Activated CD4-positive, alpha-beta T cell treated with anti-CD3 and anti-CD28 coated beads, Interleukin-2, amount 10 ng/mL, durations not matched to agents 24 days and 14 days (primary cell): ENCODE measurements around the gene MKRN2. TPM values are rescaled to one million over a fixed set of nuclear protein-coding genes. Genes with fewer than 3 reads are reported as not detected.
A peak's percentile ranks its signal among the peaks of the same experiment; 100 is the strongest.

ENCODE experiments used
- DNase-seq: peaks from one replicate; pipeline ENCODE4 v3.0.0; 2022
- H3K27ac Mint-ChIP-seq: one replicate; pipeline ENCODE4 v1.8.0; 2022; ENCODE audit warnings: mild to moderate bottlenecking, mixed read lengths
- H3K27me3 Mint-ChIP-seq: one replicate; pipeline ENCODE4 v1.8.0; 2022; ENCODE audit warnings: mixed read lengths
- H3K36me3 Mint-ChIP-seq: one replicate; pipeline ENCODE4 v1.8.0; 2022; ENCODE audit warnings: low read depth, mild to moderate bottlenecking, mixed read lengths
- H3K4me1 Mint-ChIP-seq: one replicate; pipeline ENCODE4 v1.8.0; 2021; ENCODE audit warnings: mixed read lengths
- H3K4me3 Mint-ChIP-seq: one replicate; pipeline ENCODE4 v1.8.0; 2022; ENCODE audit warnings: mild to moderate bottlenecking, moderate library complexity, mixed read lengths
- H3K9me3 Mint-ChIP-seq: one replicate; pipeline ENCODE4 v1.8.0; 2021; ENCODE audit warnings: mixed read lengths
- intact Hi-C: fragments of 100-400 bp; cut with micrococcal nuclease; formaldehyde crosslinking; loops from one replicate; pipeline ENCODE4 v1.15.1; 2023
- total RNA-seq: library from RNA; stranded (reverse); gene quantifications from 2 replicates; pipeline ENCODE4 v1.2.3, GENCODE V29; 2022

MKRN2 gene, protein sequence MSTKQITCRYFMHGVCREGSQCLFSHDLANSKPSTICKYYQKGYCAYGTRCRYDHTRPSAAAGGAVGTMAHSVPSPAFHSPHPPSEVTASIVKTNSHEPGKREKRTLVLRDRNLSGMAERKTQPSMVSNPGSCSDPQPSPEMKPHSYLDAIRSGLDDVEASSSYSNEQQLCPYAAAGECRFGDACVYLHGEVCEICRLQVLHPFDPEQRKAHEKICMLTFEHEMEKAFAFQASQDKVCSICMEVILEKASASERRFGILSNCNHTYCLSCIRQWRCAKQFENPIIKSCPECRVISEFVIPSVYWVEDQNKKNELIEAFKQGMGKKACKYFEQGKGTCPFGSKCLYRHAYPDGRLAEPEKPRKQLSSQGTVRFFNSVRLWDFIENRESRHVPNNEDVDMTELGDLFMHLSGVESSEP
- 23.2 and 28.2 TPM in 2 replicates for total RNA-seq

DNA sequence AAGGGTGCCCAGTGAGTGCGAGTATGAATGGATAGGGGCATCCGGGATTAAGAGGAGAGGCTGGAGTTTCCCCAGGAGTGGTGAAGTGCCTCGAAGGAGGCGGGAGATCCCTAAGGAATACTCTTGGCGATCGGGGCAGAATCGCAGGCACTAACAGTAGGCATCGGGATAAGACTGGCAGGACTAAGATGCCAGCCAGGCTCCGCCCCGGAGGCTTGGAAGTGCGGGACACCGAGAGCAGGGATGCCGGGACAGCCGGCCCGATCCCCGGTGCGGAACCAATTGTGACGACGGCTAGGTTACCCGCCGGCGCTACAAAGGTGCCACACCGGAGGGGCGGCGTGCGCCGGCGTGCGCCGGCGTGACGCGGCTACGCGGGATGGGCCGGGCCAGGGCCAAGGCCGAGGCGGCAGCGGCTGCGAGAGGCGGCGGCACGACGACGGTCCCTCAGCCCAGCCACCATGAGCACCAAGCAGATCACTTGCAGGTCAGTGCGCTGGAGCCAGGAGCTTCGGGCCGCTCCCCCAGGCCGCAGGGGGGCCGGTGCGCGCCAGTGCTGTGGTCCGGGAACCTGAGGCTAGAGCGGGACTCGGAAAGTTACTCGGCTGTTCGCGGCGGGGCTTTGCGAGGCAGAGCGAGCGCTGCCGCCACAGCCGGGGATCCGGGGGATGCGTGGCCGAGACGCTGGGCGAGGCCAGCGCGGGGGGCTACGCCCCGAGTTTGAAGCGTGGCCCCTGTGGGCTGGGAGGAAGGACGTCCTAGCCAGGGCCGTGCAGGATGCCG lies at the start of gene MKRN2:
Gene MKRN2 (plus strand): TSS at position 398 of the 783 bp plus-strand sequence. CDS start 64 bp downstream, at position 462.
- peaks cover 25% of the 10 kb centered on the region for H3K27me3 Mint-ChIP-seq
- peak within 1 kb of the TSS; percentile 91 for H3K27ac Mint-ChIP-seq
- peaks cover 3% of the 10 kb centered on the region for H3K36me3 Mint-ChIP-seq
- DNase-seq = peak; percentile 96
- peak within 1 kb of the TSS; percentile 98 for H3K4me3 Mint-ChIP-seq
- H3K9me3 Mint-ChIP-seq = no peaks in the 10 kb centered on the region
- H3K4me1 Mint-ChIP-seq = peaks cover 44% of the 10 kb centered on the region
- intact Hi-C loops = loop anchor here (1.0 to 2.0 kb wide), 4 partner anchors 73 to 710 kb away; partner anchors contain the start of genes RAF1, RPL32, TAMM41 and TSEN2

DNA sequence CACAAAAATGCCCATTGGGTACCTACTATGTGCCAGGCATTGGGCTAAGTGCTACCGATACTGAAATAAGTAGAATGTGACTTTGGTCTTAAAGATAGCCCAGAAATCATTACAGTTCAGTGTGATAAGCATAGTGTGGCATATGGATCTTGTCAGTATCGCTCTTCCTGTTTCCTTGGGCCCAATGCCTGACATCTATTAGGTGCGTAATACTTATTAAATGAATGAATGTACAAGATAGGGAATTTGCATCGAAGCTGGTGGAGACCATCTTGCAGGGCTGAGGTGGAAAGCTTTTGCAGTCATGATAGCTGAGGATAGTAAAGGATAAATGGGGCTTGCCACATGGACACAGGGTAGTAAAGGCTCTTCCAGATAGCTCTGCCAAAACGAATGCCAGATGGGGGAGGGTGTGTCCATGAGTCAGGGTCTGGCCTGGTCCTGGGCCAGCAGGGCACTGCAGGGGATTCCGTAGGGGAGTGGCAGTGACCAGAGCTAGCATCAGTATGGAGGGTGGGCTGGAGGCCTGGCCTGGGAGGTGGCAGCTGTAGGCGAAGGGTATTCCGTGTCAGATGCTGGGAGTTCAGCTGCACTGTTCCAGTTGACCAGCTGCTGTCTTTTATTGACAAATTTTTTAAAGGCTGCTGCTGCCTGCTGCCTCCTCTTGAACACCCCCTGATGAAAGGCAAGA lies 49.2 kb upstream of the MKRN2 start:
- Mint-ChIP-seq H3K27me3 (no peaks in the 10 kb centered on the region), H3K4me1 (no peaks in the 10 kb centered on the region), H3K9me3 (no peaks in the 10 kb centered on the region), H3K4me3 (no peak overlapping the region), H3K36me3 (peaks cover 35% of the 10 kb centered on the region), H3K27ac (no peak overlapping the region)
- DNase-seq = no peak
- intact Hi-C loops = no loop called here

DNA sequence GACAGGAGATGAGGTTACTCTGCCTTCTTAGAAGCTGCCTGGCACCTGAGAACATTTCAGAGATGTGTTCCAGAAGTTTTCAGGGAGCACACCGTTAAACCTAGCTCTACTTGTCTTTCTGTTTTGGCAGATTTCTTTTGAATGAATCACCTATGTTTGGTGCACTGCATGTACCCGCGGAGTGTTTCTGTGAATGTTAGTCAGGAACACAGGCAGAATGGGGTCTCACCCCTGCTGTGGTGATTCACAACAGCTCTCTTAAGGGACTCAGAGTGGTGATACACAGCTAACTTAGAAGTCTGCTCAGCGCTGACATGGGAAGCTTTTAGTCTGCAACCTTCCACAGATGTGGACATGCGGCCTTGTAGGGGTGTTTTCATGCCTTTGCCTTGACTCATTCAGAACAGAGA lies 48.6 kb upstream of the MKRN2 start:
- no peaks in the 10 kb centered on the region for H3K27me3 Mint-ChIP-seq
- no peak for DNase-seq
- H3K4me3 Mint-ChIP-seq = no peak overlapping the region
- H3K27ac Mint-ChIP-seq = no peak overlapping the region
- H3K9me3 Mint-ChIP-seq = no peaks in the 10 kb centered on the region
- H3K36me3 Mint-ChIP-seq = peaks cover 33% of the 10 kb centered on the region
- intact Hi-C loops = no loop called here
- no peaks in the 10 kb centered on the region for H3K4me1 Mint-ChIP-seq

DNA sequence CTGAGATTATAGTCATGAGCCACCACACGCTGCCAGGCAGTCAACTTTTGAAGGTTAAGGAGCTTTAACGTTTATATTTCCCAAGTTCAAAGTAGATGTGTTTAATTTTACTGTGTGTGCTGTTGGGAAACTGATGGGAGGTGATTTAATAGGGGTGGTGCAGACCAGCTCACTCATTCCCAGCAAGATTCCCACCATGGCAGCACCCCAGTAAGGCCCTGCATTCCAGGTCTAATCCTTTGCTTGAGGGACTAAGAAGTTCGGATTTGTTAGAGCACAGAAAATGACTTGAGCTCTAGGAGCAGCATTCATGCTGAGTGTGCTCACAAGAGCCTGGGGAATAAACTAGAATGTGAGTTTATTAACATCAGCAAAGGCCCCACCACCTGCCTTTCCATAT lies 47.4 kb upstream of the MKRN2 start:
- Mint-ChIP-seq H3K36me3 (peaks cover 30% of the 10 kb centered on the region), H3K9me3 (no peaks in the 10 kb centered on the region), H3K4me3 (no peak overlapping the region), H3K27me3 (no peaks in the 10 kb centered on the region), H3K4me1 (no peaks in the 10 kb centered on the region), H3K27ac (no peak overlapping the region)
- no peak for DNase-seq
- intact Hi-C loops = no loop called here

DNA sequence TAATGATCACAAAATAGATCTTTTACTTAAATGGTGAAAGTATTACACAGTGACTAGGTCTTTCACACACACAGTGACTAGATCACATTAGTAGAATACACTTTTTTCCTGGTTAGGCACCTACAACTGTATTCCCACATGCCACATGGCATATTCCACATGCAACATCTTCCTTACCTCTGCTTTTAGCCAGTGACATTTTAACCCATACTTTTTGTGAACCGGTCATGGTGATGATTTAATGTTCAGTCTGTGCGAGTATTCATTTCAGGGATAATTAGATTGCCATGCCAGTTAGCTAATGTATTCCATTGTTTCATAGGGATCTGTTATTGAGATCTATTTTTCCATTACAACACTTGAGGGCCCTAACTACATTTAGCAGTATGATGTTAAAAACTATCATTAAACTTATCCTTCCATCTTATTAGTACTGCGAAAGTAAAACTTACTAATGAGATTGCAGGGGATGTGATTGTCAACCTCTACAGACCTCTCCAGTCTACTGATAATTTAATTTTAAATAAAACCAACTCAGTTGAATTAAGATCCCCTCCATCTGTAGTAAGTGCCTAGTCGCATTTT lies 44.3 kb upstream of the MKRN2 start:
- no peaks in the 10 kb centered on the region for H3K4me1 Mint-ChIP-seq
- no peaks in the 10 kb centered on the region for H3K27me3 Mint-ChIP-seq
- no peak for DNase-seq
- H3K4me3 Mint-ChIP-seq = no peak overlapping the region
- peaks cover 19% of the 10 kb centered on the region for H3K36me3 Mint-ChIP-seq
- intact Hi-C loops = no loop called here
- no peak overlapping the region for H3K27ac Mint-ChIP-seq
- H3K9me3 Mint-ChIP-seq = no peaks in the 10 kb centered on the region

DNA sequence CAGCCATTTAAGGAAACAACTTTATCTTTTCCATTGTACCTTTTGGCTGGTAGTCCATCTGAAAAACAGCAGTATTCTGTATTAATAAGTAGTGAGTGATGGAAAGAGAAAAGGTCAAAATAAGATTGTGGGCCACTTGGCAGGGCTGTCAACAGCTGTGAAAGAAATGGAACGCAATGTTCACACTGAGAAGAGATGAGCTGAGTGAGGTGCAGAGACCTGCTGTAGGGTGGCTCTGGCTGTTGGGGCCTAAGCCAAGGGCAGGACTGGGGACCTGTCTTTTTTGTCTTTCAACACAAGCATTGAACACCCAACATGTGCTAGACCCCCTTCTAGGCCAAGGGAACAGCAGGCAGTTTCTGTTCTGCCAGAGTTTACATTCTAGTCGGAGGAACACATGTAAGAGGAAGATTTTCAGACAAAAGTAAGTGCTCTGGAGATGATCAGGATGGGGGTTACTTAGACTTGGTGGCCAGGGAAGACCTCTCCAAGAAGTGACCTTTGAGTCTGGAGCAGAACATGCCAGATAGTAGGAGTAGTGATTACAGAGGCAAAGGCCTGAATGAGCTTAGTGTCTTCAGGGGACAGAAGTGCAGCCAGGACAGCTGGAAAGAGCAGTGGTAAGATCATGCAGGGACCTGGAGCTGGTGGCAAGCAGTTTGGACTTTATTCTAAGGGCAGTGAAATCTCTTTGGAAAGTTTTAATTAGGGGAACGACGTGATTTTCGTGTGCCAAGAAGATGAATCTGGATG lies 43.0 kb upstream of the MKRN2 start:
- no peak overlapping the region for H3K4me3 Mint-ChIP-seq
- no peaks in the 10 kb centered on the region for H3K27me3 Mint-ChIP-seq
- peaks cover 17% of the 10 kb centered on the region for H3K36me3 Mint-ChIP-seq
- DNase-seq = no peak
- no peaks in the 10 kb centered on the region for H3K4me1 Mint-ChIP-seq
- H3K9me3 Mint-ChIP-seq = no peaks in the 10 kb centered on the region
- intact Hi-C loops = no loop called here
- H3K27ac Mint-ChIP-seq = no peak overlapping the region

DNA sequence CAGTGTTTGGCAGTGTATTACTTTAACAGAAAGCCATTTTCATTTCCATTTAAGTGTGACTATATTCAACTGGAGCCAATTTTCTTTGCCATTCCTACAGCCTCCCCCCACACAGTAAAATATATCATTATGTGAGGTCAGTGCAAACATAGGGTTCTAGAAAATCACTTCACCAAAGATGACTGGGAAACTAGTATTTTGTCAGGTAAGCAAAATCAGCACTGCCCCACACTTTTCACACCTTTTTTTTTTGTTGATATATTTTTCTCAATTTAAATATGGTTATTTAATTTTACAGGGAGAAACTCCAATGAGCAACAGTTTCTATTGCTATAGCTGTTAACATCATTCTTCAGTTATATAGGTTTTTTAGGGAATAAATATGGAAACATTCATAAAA lies 41.3 kb upstream of the MKRN2 start:
- DNase-seq = no peak
- H3K4me3 Mint-ChIP-seq = no peak overlapping the region
- no peaks in the 10 kb centered on the region for H3K27me3 Mint-ChIP-seq
- no peak overlapping the region for H3K27ac Mint-ChIP-seq
- peaks cover 17% of the 10 kb centered on the region for H3K36me3 Mint-ChIP-seq
- no peaks in the 10 kb centered on the region for H3K9me3 Mint-ChIP-seq
- H3K4me1 Mint-ChIP-seq = no peaks in the 10 kb centered on the region
- intact Hi-C loops = no loop called here

DNA sequence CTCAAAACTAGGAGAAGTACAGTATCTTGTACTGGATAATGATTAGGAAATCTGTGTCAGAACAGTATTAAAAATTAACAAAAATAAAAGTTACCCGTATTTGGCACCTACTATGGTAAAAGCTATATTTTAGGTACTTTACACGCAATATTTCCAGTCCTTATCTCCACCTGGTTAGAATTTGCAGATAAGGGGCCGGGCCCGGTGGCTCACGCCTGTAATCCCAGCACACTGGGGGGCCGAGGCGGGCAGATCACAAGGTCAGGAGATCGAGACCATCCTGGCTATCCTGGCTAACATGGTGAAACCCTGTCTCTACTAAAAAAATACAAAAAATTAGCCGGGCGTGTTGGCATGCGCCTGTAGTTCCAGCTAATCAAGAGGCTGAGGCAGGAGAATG lies 40.0 kb upstream of the MKRN2 start:
- H3K4me3 Mint-ChIP-seq = no peak overlapping the region
- intact Hi-C loops = no loop called here
- H3K36me3 Mint-ChIP-seq = peaks cover 22% of the 10 kb centered on the region
- no peak for DNase-seq
- no peak overlapping the region for H3K27ac Mint-ChIP-seq
- no peaks in the 10 kb centered on the region for H3K4me1 Mint-ChIP-seq
- H3K27me3 Mint-ChIP-seq = no peaks in the 10 kb centered on the region
- no peaks in the 10 kb centered on the region for H3K9me3 Mint-ChIP-seq

DNA sequence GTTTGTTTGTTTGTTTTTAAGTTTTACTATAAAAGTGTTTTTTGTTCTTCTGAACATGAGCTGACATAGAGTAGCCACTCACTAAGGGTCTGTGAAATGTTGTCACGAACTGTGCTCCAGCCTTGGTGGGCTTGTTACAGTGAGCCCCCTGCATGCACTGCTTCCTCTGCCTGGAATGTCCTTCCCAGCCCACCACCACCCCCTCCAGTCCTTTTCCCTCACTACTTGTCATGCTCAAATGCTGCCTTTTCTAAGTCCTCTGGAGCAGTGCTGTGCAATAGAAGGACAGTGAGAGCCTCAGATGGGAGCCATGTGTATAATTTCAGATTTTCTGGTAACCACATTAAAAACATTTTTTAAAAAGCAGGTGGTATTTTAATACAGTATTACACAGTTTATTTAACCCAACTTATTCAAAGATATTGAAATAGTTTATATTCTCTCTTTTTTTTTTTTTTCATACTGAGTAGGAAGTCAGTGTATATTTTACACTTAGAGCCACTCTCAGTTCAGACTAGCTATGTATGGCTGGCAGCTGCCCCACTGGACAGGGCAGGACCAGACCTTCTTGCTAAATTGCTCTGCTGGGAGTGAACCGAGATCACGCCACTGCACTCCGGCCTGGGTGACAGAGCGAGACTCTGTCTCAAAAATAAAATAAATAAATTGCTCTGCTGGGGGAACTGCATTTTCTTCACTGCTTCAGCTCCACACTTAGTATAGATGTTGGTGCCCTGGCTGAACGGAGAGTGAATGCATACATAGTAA lies 38.4 kb upstream of the MKRN2 start:
- Mint-ChIP-seq H3K36me3 (peaks cover 28% of the 10 kb centered on the region), H3K27me3 (no peaks in the 10 kb centered on the region), H3K9me3 (no peaks in the 10 kb centered on the region), H3K4me3 (no peak overlapping the region), H3K4me1 (no peaks in the 10 kb centered on the region), H3K27ac (no peak overlapping the region)
- intact Hi-C loops = no loop called here
- DNase-seq = no peak

DNA sequence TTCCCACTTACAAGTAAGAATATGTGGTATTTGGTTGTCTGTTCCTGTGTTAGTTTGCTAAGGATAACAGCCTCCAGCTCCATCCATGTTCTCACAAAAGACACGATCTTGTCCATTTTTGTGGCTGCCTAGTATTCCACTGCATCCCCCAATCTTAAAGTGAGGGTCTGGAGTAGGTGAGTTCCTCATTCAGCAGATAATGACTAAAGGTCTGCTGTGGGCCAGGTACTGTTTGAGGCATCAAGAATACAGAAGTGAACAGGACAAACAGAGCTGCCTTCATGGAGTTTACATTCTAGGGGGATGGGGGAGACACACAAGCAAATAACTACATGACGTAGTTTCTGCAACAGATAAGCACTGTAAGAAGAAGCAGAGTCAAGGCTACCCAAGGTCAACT lies 35.9 kb upstream of the MKRN2 start:
- no peaks in the 10 kb centered on the region for H3K9me3 Mint-ChIP-seq
- no peak overlapping the region for H3K27ac Mint-ChIP-seq
- H3K36me3 Mint-ChIP-seq = peaks cover 25% of the 10 kb centered on the region
- no peaks in the 10 kb centered on the region for H3K4me1 Mint-ChIP-seq
- H3K4me3 Mint-ChIP-seq = no peak overlapping the region
- no peak for DNase-seq
- H3K27me3 Mint-ChIP-seq = no peaks in the 10 kb centered on the region
- intact Hi-C loops = no loop called here

DNA sequence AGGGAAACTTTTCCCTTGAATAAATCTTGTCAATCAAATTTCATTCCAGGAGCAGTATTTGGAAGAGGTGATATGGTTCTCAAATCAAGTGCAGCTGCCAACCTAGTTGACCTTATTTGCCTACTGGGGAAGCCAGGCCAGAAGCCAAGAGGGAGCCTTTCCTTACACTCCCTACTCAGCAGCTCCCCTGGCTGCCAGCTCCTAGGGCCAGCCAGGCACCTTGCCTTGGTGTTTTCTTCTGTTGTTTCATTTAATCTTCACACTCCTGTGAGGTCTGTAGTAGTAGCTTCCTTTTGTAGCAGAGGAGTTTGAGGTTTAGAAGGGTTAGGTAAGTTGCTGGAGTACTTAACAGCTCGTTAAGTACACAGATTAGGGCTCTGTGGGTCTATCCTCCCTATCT lies 34.2 kb upstream of the MKRN2 start:
- H3K9me3 Mint-ChIP-seq = no peaks in the 10 kb centered on the region
- H3K27ac Mint-ChIP-seq = no peak overlapping the region
- no peaks in the 10 kb centered on the region for H3K4me1 Mint-ChIP-seq
- no peak for DNase-seq
- no peaks in the 10 kb centered on the region for H3K27me3 Mint-ChIP-seq
- peaks cover 28% of the 10 kb centered on the region for H3K36me3 Mint-ChIP-seq
- no peak overlapping the region for H3K4me3 Mint-ChIP-seq
- intact Hi-C loops = no loop called here

DNA sequence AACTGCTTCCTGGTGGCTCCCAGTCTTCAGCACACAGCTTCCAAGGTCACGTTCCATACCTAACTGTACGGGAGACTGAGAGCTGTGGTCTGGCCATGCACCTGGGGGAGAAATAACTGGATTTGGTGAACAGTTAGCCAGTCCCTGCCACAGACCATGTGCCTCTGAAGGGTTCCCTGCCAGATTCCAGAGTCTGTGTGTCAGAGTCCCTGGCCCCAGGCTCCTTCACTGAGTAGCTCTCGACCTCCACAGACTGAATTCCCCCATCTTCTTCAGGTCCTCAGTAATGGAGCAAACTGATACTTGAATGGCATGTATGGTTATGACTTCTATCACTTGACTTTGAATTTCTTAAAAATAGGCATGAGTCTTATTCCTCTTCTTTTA lies 29.1 kb upstream of the MKRN2 start:
- H3K27me3 Mint-ChIP-seq = no peaks in the 10 kb centered on the region
- no peak overlapping the region for H3K27ac Mint-ChIP-seq
- peaks cover 4% of the 10 kb centered on the region for H3K4me1 Mint-ChIP-seq
- intact Hi-C loops = no loop called here
- no peak overlapping the region for H3K4me3 Mint-ChIP-seq
- no peak for DNase-seq
- H3K36me3 Mint-ChIP-seq = peaks cover 41% of the 10 kb centered on the region
- no peaks in the 10 kb centered on the region for H3K9me3 Mint-ChIP-seq

DNA sequence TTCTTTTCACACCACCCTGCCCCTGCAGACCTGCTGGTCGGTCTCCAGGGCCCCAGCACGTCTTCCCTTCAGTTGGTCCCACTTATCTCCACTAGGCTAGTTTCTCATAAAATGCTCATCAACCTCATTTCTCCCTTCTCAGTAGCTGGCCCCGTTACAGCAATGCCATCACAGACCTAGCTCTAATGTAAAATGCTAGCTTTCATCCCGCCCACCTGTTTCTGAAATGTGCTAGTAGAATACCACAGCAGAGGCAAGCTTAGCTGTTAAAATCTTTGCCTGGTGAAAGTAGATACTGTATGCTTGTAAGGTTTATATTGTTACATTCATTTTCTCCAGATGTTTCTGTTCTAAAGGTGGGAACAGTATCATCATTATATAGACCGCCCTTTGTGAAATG lies 24.7 kb upstream of the MKRN2 start:
- DNase-seq = no peak
- peak overlapping the region; percentile 61 for H3K27ac Mint-ChIP-seq
- peaks cover 4% of the 10 kb centered on the region for H3K4me1 Mint-ChIP-seq
- no peaks in the 10 kb centered on the region for H3K27me3 Mint-ChIP-seq
- intact Hi-C loops = no loop called here
- H3K9me3 Mint-ChIP-seq = no peaks in the 10 kb centered on the region
- no peak overlapping the region for H3K4me3 Mint-ChIP-seq
- peaks cover 30% of the 10 kb centered on the region for H3K36me3 Mint-ChIP-seq
